Skeletal muscle satellite cell (primary cell): ENCODE measurements around the gene FAM118A. TPM values are rescaled to one million over a fixed set of nuclear protein-coding genes. Genes with fewer than 3 reads are reported as not detected.
"Not testable (repeated sequence)": the region's sequence is repeated elsewhere in the genome, so short reads cannot be mapped to it uniquely, and the experiment has no call there.

Experiments
- H3K27me3 ChIP-seq: 2 replicates; pipeline ENCODE4 v1.7.0; 2013; ENCODE audit warnings: low read length; ENCODE audit not compliant: control insufficient read depth, insufficient read depth
- H3K36me3 ChIP-seq: 2 replicates; pipeline ENCODE4 v1.7.0; 2013; ENCODE audit warnings: mild to moderate bottlenecking, control low read depth, low read length; ENCODE audit not compliant: insufficient read depth
- H3K4me1 ChIP-seq: 2 replicates; pipeline ENCODE4 v1.7.0; 2013; ENCODE audit warnings: low read length; ENCODE audit not compliant: control insufficient read depth, insufficient read depth
- H3K4me2 ChIP-seq: 2 replicates; pipeline ENCODE4 v1.7.0; 2013; ENCODE audit warnings: mild to moderate bottlenecking, low read length
- H3K4me3 ChIP-seq: 2 replicates; pipeline ENCODE4 v1.7.0; 2013; ENCODE audit warnings: low read length
- H3K9ac ChIP-seq: 2 replicates; pipeline ENCODE4 v1.7.0; 2013; ENCODE audit warnings: mild to moderate bottlenecking, low read depth, low read length, moderate library complexity
- H3K9me3 ChIP-seq: replicated peaks from 2 replicates; pipeline ENCODE4 v1.7.0; 2013; ENCODE audit warnings: mild to moderate bottlenecking, control low read depth, low read length
- total RNA-seq: library from RNA; depleted of rRNA; stranded (reverse); fragments of >200 nt; gene quantifications from 2 replicates; pipeline ENCODE4 v1.2.3, GENCODE V29; 2012; rRNA removed

FAM118A gene
- 8.9 and 9.2 TPM in 2 replicates for total RNA-seq

GRCh38 chr22:45309422-45310227 is at the start of gene FAM118A:
FAM118A (plus strand) TSS chr22:45309934; CDS start chr22:45322380, 12,446 bp downstream.
- Histone ChIP-seq H3K27me3 (no peaks in the 10 kb centered on the region), H3K4me2 (peak within 1 kb of the TSS; percentile 94), H3K9ac (peak within 1 kb of the TSS; percentile 81), H3K4me3 (peak within 1 kb of the TSS; percentile 80), H3K9me3 (no peaks in the 10 kb centered on the region), H3K4me1 (peaks cover 20% of the 10 kb centered on the region), H3K36me3 (no peaks in the 10 kb centered on the region)

- peaks cover 31% of the 10 kb centered on the region for H3K27me3 ChIP-seq
- H3K9me3 ChIP-seq, H3K36me3 ChIP-seq, H3K4me3 ChIP-seq, H3K4me1 ChIP-seq, H3K4me2 ChIP-seq, H3K9ac ChIP-seq: not testable (repeated sequence)
Measured at GRCh38 chr22:45260395-45260759, 49.4 kb upstream of the FAM118A start.

GRCh38 chr22:45261407-45262088 is 48.2 kb upstream of the FAM118A start:
- Histone ChIP-seq H3K4me3 (no peak overlapping the region), H3K9ac (no peak overlapping the region), H3K4me2 (no peak overlapping the region), H3K4me1 (peaks cover 4% of the 10 kb centered on the region), H3K9me3 (no peaks in the 10 kb centered on the region), H3K27me3 (peaks cover 31% of the 10 kb centered on the region), H3K36me3 (no peaks in the 10 kb centered on the region)

- H3K9ac ChIP-seq, result no peak overlapping the region
- no peaks in the 10 kb centered on the region for H3K36me3 ChIP-seq
- no peak overlapping the region for H3K4me3 ChIP-seq
- H3K4me1 ChIP-seq, result peaks cover 4% of the 10 kb centered on the region
- H3K9me3 ChIP-seq, result no peaks in the 10 kb centered on the region
- H3K27me3 ChIP-seq, result peaks cover 31% of the 10 kb centered on the region
- H3K4me2 ChIP-seq, result no peak overlapping the region
Measured at GRCh38 chr22:45262195-45262930, 47.4 kb upstream of the FAM118A start.

- peaks cover 4% of the 10 kb centered on the region for H3K4me1 ChIP-seq
Measured at GRCh38 chr22:45262931-45263462, 46.7 kb upstream of the FAM118A start.

GRCh38 chr22:45263463-45264269 is 46.1 kb upstream of the FAM118A start:
- no peak overlapping the region for H3K9ac ChIP-seq
- H3K36me3 ChIP-seq, result no peaks in the 10 kb centered on the region
- H3K27me3 ChIP-seq, result peaks cover 31% of the 10 kb centered on the region
- peaks cover 5% of the 10 kb centered on the region for H3K4me1 ChIP-seq
- H3K4me2 ChIP-seq, result no peak overlapping the region
- no peaks in the 10 kb centered on the region for H3K9me3 ChIP-seq
- H3K4me3 ChIP-seq, result no peak overlapping the region

More at GRCh38 chr22:45262931-45263462, 46.7 kb upstream of the FAM118A start:
- no peak overlapping the region for H3K4me2 ChIP-seq
- no peaks in the 10 kb centered on the region for H3K36me3 ChIP-seq
- no peak overlapping the region for H3K4me3 ChIP-seq
- H3K27me3 ChIP-seq, result peaks cover 31% of the 10 kb centered on the region
- H3K9me3 ChIP-seq, result no peaks in the 10 kb centered on the region
- no peak overlapping the region for H3K9ac ChIP-seq

- Histone ChIP-seq H3K4me1 (peaks cover 13% of the 10 kb centered on the region), H3K36me3 (no peaks in the 10 kb centered on the region), H3K4me2 (no peak overlapping the region), H3K4me3 (no peak overlapping the region), H3K27me3 (peaks cover 39% of the 10 kb centered on the region), H3K9ac (no peak overlapping the region), H3K9me3 (no peaks in the 10 kb centered on the region)
Measured at GRCh38 chr22:45265535-45265934, 44.2 kb upstream of the FAM118A start.

GRCh38 chr22:45268167-45268957 is 41.4 kb upstream of the FAM118A start:
- Histone ChIP-seq H3K36me3 (no peaks in the 10 kb centered on the region), H3K4me2 (peak overlapping the region; percentile 100), H3K4me3 (peak overlapping the region; percentile 82), H3K9ac (peak overlapping the region; percentile 72), H3K27me3 (peaks cover 32% of the 10 kb centered on the region), H3K9me3 (no peaks in the 10 kb centered on the region), H3K4me1 (peaks cover 13% of the 10 kb centered on the region)

GRCh38 chr22:45268958-45269844 is 40.5 kb upstream of the FAM118A start:
- Histone ChIP-seq H3K4me3 (peak overlapping the region; percentile 82), H3K9ac (peak overlapping the region; percentile 72), H3K4me2 (peak overlapping the region; percentile 100), H3K9me3 (no peaks in the 10 kb centered on the region), H3K4me1 (peaks cover 9% of the 10 kb centered on the region), H3K36me3 (no peaks in the 10 kb centered on the region), H3K27me3 (peaks cover 40% of the 10 kb centered on the region)
